ENCODE data around the gene PINK1. TPM values are rescaled to one million over a fixed set of nuclear protein-coding genes. Genes with fewer than 3 reads are reported as not detected.

PINK1 gene
- total RNA-seq, 1 donor from 2014 or later, result 250 TPM

DNA sequence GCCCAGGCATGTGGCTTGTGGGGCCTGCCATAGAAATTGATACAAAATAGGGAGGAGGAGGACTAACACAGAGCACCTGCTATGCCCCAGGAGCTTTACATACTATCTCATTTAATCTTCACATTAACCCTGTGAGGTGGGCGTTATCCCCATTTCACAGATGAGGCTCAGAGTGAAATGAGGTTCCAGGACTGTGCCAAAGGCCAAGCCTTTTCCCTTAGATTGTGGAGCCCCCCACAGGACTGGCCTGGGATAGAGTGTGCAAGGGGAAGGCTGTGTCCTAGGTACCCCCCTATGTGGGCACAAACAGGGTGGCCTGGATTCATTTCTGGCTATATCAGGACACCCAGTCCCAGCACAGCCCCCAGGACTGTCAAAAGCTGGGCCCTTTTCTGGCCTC lies 30.1 kb downstream of the PINK1 start:
- Histone ChIP-seq H3K4me3 (no peak overlapping the region), H3K4me1 (peaks cover 52% of the 10 kb centered on the region)
- intact Hi-C loops (cut with micrococcal nuclease), result no loop called here

GRCh38 chr1:20663969-20664715 lies 30.9 kb downstream of the PINK1 start:
- Histone ChIP-seq H3K9me3 (replicated peaks) (no peaks in the 10 kb centered on the region), H3K27me3 (ENCODE audit: low read depth) (no peaks in the 10 kb centered on the region), H3K4me3 (no peak overlapping the region), H3K27ac (replicated peaks) (no peak overlapping the region), H3K4me1 (peaks cover 44% of the 10 kb centered on the region), H3K36me3 (no peaks in the 10 kb centered on the region)
- no peak for DNase-seq
- intact Hi-C loops (cut with micrococcal nuclease), result no loop called here
- TF ChIP-seq, protein P1, sequence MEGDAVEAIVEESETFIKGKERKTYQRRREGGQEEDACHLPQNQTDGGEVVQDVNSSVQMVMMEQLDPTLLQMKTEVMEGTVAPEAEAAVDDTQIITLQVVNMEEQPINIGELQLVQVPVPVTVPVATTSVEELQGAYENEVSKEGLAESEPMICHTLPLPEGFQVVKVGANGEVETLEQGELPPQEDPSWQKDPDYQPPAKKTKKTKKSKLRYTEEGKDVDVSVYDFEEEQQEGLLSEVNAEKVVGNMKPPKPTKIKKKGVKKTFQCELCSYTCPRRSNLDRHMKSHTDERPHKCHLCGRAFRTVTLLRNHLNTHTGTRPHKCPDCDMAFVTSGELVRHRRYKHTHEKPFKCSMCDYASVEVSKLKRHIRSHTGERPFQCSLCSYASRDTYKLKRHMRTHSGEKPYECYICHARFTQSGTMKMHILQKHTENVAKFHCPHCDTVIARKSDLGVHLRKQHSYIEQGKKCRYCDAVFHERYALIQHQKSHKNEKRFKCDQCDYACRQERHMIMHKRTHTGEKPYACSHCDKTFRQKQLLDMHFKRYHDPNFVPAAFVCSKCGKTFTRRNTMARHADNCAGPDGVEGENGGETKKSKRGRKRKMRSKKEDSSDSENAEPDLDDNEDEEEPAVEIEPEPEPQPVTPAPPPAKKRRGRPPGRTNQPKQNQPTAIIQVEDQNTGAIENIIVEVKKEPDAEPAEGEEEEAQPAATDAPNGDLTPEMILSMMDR (IDR thresholded peaks at IDR 0.05; ENCODE audit: borderline replicate concordance), result no peak

More for the DNA sequence above, 30.1 kb downstream of the PINK1 start:
- TF ChIP-seq, protein P1 (IDR thresholded peaks at IDR 0.05; ENCODE audit: borderline replicate concordance), result no peak
- no peak overlapping the region for H3K27ac ChIP-seq (replicated peaks)
- peaks cover under 1% of the 10 kb centered on the region for H3K36me3 ChIP-seq
- DNase-seq, result no peak
- no peaks in the 10 kb centered on the region for H3K27me3 ChIP-seq (ENCODE audit: low read depth)
- no peaks in the 10 kb centered on the region for H3K9me3 ChIP-seq (replicated peaks)

DNA sequence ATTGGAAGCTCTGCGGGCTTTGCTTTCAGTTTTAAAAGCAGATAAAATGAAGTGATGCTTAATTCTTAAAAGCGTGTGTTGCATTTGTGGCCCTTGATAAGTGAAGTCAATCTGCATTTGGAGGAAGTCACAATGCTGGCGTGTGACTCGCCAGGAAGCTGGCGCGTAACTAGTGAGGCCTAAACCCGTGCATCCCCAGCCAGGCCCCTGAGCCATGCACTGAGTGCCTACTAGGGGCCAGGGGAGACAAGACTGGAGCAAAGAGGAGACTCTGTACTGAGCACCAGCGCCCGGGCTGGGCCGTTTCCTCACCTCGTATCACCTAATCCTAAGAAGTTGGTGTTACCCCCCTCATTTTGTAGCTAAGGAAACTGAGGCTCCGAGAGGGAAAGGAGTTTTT lies 32.5 kb downstream of the PINK1 start:
- H3K27ac ChIP-seq (replicated peaks), result peak overlapping the region; percentile 86
- intact Hi-C loops (cut with micrococcal nuclease), result no loop called here
- H3K4me3 ChIP-seq, result no peak overlapping the region
- no peaks in the 10 kb centered on the region for H3K36me3 ChIP-seq
- TF ChIP-seq, protein P1 (IDR thresholded peaks at IDR 0.05; ENCODE audit: borderline replicate concordance), result no peak
- no peak for DNase-seq
- peaks cover 28% of the 10 kb centered on the region for H3K4me1 ChIP-seq
- no peaks in the 10 kb centered on the region for H3K9me3 ChIP-seq (replicated peaks)
- no peaks in the 10 kb centered on the region for H3K27me3 ChIP-seq (ENCODE audit: low read depth)

GRCh38 chr1:20666146-20666545 lies 32.9 kb downstream of the PINK1 start:
- Histone ChIP-seq H3K27me3 (ENCODE audit: low read depth) (no peaks in the 10 kb centered on the region), H3K9me3 (replicated peaks) (no peaks in the 10 kb centered on the region), H3K4me1 (peaks cover 24% of the 10 kb centered on the region), H3K4me3 (peak overlapping the region; percentile 42), H3K27ac (replicated peaks) (peak overlapping the region; percentile 86), H3K36me3 (no peaks in the 10 kb centered on the region)
- intact Hi-C loops (cut with micrococcal nuclease), result no loop called here
- TF ChIP-seq, protein P1 (IDR thresholded peaks at IDR 0.05; ENCODE audit: borderline replicate concordance), result no peak
- no peak for DNase-seq

DNA sequence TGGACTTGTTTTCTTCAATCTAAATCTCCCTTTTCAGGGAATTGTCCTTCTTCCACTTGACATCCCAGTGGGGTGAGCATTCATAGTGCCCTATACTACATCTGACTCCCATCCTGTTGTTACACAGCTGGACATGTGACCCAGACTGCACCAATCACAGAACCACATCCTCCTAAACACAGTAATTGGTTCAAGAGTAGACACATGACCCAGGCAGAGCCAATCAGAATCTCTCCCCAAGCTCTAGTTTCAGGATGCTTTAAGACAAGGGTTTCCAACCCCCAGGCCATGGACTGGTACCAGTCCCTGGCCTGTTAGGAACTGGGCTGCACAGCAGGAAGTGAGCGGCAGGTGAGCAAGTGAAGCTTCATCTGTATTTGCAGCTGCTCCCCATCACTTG lies 33.5 kb downstream of the PINK1 start:
- no peak for DNase-seq
- H3K27me3 ChIP-seq (ENCODE audit: low read depth), result no peaks in the 10 kb centered on the region
- H3K4me3 ChIP-seq, result peak overlapping the region; percentile 42
- H3K36me3 ChIP-seq, result no peaks in the 10 kb centered on the region
- peaks cover 20% of the 10 kb centered on the region for H3K4me1 ChIP-seq
- intact Hi-C loops (cut with micrococcal nuclease), result no loop called here
- peak overlapping the region; percentile 86 for H3K27ac ChIP-seq (replicated peaks)
- TF ChIP-seq, protein P1 (IDR thresholded peaks at IDR 0.05; ENCODE audit: borderline replicate concordance), result no peak
- H3K9me3 ChIP-seq (replicated peaks), result no peaks in the 10 kb centered on the region
